GM10248 (cell line): ENCODE results near the gene C1orf226.

Source experiments
- CTCF ChIA-PET: fragments of 300-600 bp; sonication (Branson Sonifier 250); formaldehyde crosslinking; extraction: SDS; loops from one replicate; lab custom pipeline; 2021; ENCODE audit warnings: antibody characterized with exemption; lab: Yijun Ruan, JAX
- POLR2A ChIA-PET: fragments of 350-650 bp; sonication (Branson Sonifier 250); formaldehyde crosslinking; extraction: SDS; loops from one replicate; lab custom pipeline; 2020; ENCODE audit warnings: antibody characterized with exemption; lab: Yijun Ruan, JAX
- DNase-seq: peaks from one replicate; pipeline ENCODE4 v3.0.0; 2012; ENCODE audit errors: extremely low spot score
- TF ChIP-seq, protein P1 (sequence below): IDR thresholded peaks from 2 replicates; pipeline ENCODE4 v1.5.1; 2012; ENCODE audit warnings: mild to moderate bottlenecking, low read depth; ENCODE audit errors: extremely low read depth, missing control alignments, control extremely low read depth

C1orf226 gene

DNA sequence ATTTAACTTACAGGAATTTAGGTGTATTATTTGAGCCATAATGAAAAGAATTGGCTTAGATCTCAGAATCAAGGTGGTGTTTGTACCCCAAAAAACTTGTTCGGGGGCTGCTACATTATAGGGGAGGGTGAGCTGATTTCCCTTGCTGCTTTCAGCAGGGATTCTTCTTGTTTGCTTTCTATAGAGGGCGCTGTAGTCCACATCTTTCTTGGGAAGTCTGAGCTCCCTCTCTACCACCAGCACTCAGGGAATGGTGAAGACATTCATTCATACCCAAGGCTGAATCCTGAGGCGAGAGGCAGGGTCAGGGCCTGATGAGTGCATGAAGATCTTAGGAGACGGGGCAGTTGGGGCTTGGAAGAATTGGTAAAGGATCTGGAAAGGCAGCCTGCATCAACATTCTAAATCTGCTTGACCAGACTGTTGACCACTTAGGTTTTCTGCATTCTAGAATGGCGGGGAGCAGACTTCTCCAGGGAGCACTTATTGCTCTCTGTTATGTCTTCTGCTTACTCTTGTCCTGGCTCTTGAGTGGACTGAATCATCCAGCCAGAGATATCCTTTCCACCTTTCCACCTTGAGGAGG is 23.8 kb upstream of the C1orf226 start:
- TF ChIP-seq, protein P1, sequence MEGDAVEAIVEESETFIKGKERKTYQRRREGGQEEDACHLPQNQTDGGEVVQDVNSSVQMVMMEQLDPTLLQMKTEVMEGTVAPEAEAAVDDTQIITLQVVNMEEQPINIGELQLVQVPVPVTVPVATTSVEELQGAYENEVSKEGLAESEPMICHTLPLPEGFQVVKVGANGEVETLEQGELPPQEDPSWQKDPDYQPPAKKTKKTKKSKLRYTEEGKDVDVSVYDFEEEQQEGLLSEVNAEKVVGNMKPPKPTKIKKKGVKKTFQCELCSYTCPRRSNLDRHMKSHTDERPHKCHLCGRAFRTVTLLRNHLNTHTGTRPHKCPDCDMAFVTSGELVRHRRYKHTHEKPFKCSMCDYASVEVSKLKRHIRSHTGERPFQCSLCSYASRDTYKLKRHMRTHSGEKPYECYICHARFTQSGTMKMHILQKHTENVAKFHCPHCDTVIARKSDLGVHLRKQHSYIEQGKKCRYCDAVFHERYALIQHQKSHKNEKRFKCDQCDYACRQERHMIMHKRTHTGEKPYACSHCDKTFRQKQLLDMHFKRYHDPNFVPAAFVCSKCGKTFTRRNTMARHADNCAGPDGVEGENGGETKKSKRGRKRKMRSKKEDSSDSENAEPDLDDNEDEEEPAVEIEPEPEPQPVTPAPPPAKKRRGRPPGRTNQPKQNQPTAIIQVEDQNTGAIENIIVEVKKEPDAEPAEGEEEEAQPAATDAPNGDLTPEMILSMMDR, result peak; percentile 53
- DNase-seq, result peak; percentile 52
- POLR2A ChIA-PET, result no interaction called here
- CTCF ChIA-PET, result interaction anchor here (0.7 to 4.0 kb wide), 17 partner anchors 8 to 817 kb away, joined by 3 to 28 read pairs (median 4); partner anchors contain the start of gene C1orf226

DNA sequence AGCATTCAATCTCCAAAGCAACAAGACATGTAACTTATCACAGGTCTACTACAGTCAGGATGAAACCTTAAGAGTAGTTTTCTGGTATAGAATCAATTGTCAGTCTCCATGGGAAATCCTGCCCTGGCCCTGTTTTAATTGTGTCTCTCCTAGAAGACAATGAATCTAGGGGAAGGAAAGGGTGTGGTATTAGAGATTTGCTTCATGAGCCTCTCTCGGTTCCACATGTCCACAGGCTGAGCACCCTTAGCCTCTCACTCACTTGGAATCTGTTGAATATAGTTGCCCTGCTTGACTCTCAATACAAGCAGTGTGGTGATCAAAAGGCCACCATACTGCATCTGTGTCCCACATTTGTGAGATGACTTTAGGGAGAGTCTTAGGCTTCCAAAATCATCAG is 22.6 kb upstream of the C1orf226 start:
- TF ChIP-seq, protein P1, result no peak
- ChIA-PET POLR2A (no interaction called here), CTCF (interaction anchor here (0.7 to 1.0 kb wide), 2 partner anchors 11 to 33 kb away, joined by 3 to 4 read pairs; no protein-coding TSS in a partner anchor)
- DNase-seq, result no peak

DNA sequence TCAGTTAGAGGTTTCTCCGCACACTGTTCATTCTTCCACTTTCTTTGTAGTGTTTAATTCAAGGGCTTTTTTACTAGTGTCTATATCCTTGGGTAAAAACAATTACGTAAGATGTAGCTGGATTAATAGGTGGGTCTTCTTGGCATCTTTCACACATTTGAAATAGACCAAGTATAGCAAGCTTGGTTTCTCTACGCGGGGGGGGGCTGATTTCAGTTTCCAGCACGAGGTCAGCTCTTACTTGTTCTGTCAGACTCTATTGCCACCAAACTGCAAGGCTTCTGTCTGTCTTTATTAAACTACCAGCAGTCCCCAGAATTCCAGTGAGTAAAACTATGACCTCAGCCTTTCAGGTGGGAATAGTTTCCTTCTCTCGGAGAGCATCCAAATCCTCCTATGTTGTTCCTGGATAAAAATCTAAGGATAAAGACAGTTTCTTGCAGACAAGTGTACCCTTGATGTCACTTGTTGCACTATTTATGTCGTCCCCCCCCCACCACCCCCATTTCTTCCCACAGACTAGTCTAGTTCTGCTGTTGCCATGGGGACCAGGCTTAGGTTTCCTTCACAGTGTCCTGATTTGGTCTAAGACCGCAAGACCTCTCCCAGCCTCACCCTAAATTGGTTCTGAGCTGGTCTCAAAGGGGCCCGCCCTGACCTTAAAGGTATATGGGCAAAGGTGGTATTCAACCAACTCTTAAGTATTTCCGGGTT is 21.8 kb upstream of the C1orf226 start:
- CTCF ChIA-PET, result interaction anchor here (0.7 to 2.1 kb wide), 4 partner anchors 12 to 32 kb away, joined by 3 to 5 read pairs (median 4); no protein-coding TSS in a partner anchor
- no peak for DNase-seq
- TF ChIP-seq, protein P1, result no peak
- POLR2A ChIA-PET, result no interaction called here

DNA sequence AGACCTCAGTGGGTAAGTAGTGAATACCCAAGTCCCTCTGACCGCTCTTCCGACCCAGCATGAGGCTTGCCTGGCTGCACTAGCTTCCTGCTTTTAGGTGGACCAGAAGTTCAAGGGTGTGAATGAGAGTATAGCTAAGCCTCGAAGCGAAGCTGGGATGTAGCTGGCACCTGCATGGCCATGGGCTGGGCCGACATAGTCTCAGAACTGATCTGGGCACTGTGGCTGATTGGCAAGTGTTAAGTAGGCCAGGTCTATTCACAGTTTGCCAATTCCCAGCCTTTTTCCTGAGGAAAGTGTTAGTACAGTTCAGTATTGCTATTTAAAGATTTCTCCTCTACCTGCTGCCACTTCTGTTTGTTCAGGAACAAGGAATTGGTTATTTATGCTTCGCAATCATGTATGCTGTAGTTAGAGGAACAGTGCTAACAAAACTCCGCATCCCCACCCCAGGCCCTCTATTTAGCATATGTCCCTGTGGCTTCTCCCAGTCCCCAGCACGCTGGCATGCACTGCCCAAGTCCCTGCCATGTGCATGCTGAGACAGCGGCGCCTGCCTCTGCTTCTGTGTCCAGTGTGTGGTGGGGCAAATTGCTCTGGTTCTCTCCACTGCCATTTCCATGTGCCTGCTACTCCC is 21.2 kb upstream of the C1orf226 start:
- DNase-seq, result no peak
- TF ChIP-seq, protein P1, result no peak
- POLR2A ChIA-PET, result no interaction called here
- CTCF ChIA-PET, result interaction anchor here (0.9 to 2.1 kb wide), 2 partner anchors 15 to 30 kb away, joined by 4 to 5 read pairs; no protein-coding TSS in a partner anchor

DNA sequence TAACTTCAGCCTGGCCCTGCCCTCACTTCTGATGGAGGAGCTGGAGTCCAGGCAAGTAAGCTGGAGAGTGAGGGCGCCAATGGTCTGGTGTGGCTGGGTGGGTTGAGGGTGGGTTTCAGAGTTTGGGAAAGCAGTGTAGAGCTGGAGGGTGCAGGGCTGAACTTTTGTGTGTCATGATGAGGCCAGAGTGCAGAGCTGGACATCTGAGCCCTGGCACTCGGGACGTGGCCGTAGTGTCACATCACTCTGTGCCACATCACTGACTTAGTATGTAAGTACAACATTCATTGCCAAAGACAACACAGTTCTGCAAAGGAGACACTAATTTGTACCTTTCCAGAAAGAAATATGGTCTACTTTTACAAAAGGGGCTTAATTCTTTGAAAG is 20.7 kb upstream of the C1orf226 start:
- TF ChIP-seq, protein P1, result no peak
- POLR2A ChIA-PET, result no interaction called here

DNA sequence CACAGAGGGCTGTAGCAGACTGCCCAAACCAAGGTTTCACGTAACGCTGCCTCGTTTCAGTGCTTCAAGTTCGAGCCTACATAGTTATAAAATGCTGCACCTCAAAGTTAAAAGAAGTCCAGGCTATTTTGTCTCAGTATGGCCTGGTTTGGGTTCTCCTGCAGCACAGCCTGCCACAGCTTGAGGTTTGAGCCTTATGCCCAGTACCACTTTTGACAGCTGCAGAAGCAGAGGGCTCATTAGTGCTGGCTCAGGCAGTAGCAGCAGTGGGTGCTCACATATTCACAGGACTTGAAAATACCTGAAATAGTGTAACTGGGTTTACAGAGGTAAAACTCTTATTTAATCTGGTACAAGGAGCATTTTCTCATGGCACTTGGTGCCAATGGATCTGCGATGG is 20.2 kb upstream of the C1orf226 start:
- TF ChIP-seq, protein P1, result no peak
- no peak for DNase-seq
- POLR2A ChIA-PET, result no interaction called here
- CTCF ChIA-PET, result interaction anchor here (1.5 to 2.1 kb wide), 3 partner anchors 9 to 29 kb away, joined by 4 to 5 read pairs (median 4); no protein-coding TSS in a partner anchor

More for the DNA sequence above, 20.7 kb upstream of the C1orf226 start:
- no peak for DNase-seq
- CTCF ChIA-PET, result interaction anchor here (1.6 to 2.1 kb wide), 2 partner anchors 13 to 29 kb away, joined by 4 to 5 read pairs; no protein-coding TSS in a partner anchor
